Activated gamma-delta T cell treated with anti-CD3 and anti-CD28 coated beads, Interleukin-2, amount 50 U/mL, for 16 hours (primary cell): ENCODE results near the gene PRDM2.
"Not testable (repeated sequence)": the region's sequence is repeated elsewhere in the genome, so short reads cannot be mapped to it uniquely, and the experiment has no call there.

ENCODE experiments used
- DNase-seq: peaks from one replicate; pipeline ENCODE4 v3.0.0-alpha.2; 2020; ENCODE audit warnings: low read depth

Gene PRDM2

GRCh38 chr1:13699936-13700520, at the start of gene PRDM2:
Gene PRDM2, plus strand, starts transcription at chr1:13700188. Its CDS starts 15,418 bp downstream, at chr1:13715606.
- DNase-seq: peak; percentile 39

- no peak for DNase-seq
These were observed 48.7 kb upstream of the PRDM2 start for GRCh38 chr1:13651279-13651678.

- no peak for DNase-seq
These were observed 47.8 kb upstream of the PRDM2 start for GRCh38 chr1:13652238-13652637.

GRCh38 chr1:13661539-13661938, 38.4 kb upstream of the PRDM2 start:
- no peak for DNase-seq

DNA sequence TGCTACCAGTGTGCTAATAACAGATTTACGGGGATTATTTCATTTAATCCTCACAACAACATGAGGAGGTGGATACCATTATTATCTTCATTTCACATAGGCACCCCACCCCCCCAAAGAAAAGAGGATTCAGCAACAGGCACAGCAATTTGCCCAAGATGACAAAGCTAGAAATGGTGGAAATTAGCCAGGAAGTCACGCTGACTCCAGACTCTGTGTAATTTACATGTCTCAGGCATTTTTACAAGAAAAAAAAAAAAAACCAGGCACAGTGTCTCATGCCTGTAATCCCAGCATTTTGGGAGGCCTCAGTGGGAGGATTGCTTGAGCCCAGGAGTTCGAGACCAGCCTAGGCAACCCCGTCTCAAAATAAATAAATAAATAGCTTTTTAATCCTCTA, 37.5 kb upstream of the PRDM2 start:
- no peak for DNase-seq

DNA sequence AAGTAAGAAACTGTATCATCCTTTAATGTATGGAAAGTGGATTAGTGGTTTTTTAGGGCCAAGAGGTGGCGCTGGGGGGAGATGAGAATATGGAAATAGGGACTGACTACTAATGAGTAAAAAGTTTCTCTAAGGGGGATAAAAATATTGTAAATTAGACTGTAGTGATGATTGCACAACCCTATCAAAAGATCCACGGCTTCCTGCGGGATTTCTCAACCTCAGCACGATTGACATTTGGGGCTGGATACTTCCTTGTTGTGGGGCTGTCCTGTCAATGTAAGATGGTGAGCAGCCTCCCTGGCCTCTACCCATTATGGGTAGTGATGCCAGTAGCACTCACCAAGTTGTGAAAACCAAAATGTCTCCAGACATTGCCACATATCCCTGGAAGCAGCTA, 36.0 kb upstream of the PRDM2 start:
- DNase-seq: no peak

DNA sequence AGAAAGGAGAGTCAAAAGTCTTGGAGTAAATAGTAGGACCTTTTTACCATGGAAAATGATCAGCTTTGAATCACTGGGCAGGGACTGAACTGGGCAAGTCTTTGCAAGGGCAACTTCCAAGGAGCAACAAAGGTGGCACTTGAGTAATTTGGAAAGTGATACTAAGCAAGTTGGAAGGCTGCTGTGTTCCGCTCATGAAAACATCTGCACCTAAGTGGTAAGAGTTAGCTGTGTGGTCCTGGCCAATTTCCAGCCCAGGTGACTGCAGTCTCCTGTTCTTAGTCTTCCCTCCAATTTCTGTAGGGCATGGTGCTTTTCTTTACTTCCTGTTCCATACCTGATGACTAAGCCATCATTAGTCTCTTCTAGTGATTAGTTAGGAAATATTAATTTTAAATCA, 35.5 kb upstream of the PRDM2 start:
- DNase-seq: no peak

GRCh38 chr1:13666317-13666716, 33.7 kb upstream of the PRDM2 start:
- DNase-seq: no peak

DNA sequence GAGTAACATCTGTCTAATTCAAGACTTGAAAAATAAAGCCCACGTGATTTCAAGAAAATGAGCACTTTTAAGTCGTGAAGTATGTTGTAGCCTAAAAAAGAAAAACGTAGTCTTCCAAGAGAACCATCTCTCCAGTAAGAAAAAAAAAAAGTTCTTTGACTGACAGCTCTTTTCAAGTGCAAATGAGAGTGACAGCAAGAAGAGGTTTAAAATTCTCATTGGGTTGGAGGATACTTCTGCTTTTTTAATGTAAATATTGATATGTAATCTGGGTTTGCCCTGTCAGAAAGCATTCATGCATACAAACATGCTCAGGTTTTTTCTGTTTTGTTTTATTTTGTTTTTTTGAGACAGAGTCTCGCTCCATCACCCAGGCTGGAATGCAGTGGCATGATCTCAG, 32.3 kb upstream of the PRDM2 start:
- no peak for DNase-seq

GRCh38 chr1:13674377-13674776, 25.6 kb upstream of the PRDM2 start:
- no peak for DNase-seq

DNA sequence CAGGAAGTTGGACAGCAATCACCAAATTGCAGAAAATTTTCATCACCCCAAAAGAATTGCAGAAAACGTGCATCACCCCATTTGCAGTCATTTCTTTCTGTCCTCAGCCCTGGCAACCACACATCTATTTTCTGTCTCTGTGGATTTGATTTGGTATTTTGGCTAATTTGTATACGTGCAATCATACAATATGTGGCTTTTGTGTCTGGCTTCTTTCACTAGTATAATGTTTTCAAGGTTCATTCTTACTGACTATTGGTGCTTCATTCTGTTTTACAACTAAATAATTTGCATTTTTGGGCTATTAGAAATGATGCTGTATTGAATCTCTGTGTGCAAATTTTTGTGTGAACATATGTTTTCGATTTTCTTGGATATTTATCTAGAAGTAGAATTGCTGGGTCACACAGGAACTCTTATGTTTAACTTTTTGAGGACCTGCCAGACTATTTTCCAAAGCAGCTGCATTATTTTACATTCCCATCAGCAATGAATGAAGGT, 24.8 kb upstream of the PRDM2 start:
- no peak for DNase-seq

GRCh38 chr1:13677896-13678295, 22.1 kb upstream of the PRDM2 start:
- no peak for DNase-seq

DNA sequence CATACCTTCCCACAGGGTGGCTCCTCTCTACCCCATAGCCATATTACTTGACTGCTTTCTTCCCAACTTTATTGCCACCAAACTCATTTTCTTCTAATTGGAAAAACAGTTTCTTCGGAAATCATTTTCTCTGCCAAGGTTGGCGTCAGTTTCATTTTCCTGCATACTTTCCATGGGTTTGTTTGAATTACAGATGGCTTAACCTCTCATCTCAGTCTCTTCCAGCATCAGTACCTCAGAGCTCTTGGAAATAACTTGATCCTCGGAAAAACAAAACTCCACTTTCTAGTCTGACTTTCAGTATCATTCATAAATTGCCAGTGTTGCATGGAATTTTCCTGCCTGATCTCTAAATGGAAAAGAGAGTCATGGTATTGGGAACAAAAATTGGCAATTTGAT, 20.3 kb upstream of the PRDM2 start:
- no peak for DNase-seq

DNA sequence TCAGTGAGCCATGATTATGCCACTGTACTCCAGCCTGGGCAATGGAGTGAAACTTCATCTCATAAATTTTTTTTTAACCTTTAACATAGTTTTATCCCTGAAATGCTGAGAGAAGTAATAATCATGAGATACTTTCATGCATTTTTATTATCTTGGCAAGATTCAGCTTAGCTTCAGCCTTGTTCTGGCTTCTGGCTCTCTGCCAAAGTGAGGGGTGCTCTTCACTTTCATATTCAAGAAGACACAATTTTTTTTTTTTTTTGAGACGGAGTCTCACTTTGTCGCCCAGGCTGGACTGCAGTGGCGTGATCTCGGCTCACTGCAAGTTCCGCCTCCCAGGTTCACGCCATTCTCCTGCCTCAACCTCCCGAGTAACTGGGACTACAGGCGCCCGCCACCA, 19.4 kb upstream of the PRDM2 start:
- DNase-seq: not testable (repeated sequence)

DNA sequence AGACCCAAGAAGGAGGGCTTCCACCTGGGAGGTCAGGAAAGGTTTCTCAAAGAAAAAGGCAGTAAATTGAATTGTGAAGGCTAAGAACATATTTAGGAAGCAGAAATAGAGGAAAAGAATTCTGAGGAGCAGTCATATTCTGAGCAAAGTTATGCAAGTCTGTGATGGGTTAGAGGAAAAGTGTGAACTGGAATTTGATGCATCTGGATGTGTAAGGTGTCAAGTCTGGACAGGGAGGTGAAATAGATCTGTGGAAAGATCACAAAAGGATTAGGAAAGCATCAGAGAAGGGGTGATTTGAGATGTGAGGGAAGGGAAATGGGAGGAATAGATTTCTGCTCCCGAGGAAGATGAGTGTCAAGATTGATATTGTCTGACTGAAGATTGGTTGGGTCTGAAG, 18.1 kb upstream of the PRDM2 start:
- no peak for DNase-seq

DNA sequence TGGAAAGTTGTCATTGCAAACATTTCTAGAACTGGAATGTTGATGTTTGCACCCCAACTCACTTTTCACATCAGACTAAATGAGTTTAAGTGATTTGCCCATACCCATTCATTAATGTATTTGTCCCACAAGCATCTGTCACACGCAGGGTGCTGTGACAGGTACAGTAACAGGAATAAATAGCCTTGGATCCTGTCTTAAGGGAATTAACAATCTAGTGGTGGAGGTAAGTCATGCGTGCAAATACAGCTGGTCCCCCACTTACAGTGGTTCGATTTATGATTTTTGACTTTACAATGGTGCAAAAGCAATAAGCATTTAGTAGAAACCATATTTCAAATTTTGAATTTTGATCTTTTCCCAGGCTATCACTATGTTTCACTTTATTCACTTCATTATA, 17.5 kb upstream of the PRDM2 start:
- no peak for DNase-seq

DNA sequence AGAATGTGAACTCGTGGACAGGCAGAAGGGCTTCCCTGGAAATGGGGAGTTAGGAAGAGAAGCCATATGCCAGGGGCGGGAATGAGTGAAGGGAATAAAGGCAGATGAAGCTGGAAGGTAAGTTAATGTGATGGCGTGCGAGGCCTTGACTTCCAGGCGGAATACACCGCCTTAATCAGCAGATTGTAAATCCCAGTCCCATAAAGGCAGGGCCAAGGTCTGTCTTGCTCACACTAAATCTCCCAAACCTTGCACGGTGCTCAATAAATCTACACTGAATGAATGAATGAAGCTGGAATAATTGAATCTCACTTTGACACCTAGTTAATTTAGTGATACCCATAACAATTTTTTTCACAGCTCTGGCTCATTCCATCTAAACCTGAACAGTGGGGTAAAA, 16.8 kb upstream of the PRDM2 start:
- no peak for DNase-seq

DNA sequence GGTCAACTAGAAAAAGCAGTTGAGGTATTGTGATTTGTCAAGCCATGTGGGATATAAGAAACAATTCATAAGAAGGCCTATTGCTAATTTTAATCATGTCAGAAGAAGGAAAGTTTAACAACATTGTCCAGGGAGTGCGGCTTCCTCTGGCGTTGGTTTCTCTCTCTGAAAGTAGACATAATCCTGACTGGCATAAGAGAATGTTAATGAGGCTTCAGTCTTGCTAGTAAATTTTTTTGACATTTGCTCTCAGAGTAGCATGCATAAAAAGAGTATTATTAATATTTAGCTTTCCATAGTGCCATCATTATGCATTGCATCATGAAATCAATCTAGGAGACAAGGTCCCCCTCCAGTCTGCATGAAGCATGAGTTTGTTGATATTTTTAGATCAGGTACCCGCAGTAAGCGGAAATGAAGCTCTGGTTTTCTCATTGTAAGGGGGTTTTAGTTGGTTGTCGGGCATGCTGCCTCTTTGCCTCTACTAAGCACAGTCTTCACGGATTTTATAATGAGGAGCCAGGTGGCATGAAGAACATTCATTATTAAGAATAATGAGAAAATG, 12.8 kb upstream of the PRDM2 start:
- no peak for DNase-seq

DNA sequence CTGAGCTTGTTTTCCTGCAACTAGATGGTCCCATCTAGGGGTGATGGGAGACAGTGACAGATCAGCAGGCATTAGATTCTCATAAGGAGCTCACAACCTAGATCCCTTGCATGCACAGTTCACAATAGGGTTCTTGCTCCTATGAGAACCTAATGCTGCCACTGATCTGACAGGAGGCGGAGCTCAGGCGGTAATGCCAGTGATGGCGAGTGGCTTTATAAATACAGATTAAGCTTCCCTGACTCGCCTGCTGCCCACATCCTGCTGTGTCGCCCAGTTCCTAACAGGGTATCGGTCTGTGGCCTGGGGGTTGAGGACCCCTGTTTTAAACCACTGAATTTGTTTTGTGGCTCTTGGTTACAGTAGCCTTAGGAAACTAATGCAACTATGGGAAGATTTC, 6.9 kb upstream of the PRDM2 start:
- DNase-seq: not testable (repeated sequence)

DNA sequence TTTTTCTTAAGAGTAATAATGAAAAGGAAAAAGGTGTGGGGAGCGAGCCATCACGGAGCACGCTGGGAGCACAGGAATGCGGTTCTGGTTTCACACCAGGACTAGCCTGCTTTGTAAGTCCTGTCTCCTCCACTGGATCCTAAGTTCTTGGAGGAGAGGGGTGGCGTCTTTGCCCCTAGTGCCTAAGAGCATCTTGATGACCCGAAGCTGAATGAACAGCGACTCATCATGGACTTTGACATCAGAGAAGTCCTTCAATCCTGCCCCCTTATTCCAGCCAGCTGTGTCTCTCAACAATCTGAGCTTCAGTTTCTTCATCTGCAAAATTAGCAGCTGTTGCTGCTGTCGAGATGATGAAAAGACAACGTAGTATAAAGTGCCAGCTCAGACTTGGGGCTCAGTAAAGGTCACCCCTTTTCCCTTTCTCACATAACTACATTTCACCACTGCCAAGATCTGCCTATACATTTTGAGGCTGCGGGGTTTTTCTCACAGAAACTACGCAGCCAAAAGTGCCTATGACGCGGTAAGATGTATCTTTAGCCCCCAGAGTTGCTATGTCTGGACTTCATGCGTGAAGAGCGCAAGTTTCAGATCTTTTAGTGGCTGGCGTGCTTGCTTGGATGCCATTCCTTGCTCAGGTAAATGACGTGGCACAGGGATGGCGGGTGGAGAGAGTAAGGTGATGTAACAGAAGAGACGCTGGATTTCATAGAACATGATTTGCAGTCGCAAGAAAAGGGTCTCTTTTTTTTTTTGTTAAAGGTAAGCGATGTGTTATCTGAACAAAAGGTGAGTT, 4.9 kb upstream of the PRDM2 start:
- no peak for DNase-seq

DNA sequence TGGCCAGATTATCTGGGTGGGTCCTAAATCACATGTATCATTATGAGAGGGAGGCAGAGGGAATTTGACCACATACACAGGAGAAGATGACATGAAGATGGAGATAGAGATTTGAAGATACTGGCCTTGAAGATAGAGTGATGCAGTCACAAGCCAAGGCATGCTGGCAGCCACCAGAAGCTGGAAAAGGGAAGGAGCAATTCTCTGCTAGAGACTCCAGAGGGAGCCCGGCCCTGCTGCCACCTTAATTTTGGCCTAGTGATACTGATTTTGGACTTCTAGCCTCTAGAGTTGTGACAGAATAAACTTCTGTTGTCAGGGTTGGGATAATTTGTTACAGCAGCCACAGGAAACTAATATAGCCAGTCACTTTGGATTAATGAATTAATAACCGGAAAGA, 2.2 kb upstream of the PRDM2 start:
- DNase-seq: no peak

DNA sequence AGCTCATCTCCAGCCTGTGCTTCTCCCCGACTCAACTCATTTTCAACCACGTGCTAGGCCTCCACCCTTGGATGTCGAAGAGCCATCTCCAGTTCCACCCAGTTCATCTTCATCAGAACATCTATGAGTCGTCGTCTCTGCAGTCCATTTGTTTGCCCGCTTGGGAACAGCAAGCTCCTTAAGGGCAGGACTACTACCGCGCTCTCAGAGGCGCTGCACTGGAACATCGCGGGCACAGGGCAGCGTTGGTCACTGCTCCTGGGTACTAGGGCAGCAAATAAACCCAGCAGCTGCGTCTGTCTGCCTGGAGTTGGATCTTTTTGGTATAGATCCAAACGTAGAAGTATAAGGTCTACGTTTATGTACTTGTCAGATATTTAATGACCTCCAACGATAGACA, 478 bp upstream of the PRDM2 start:
- no peak for DNase-seq

GRCh38 chr1:13700521-13701270, 708 bp downstream of the PRDM2 start:
- DNase-seq: peak; percentile 4
